K562 (cell line): Measurements from ENCODE around the gene WDR70. TPM values are rescaled to one million over a fixed set of nuclear protein-coding genes. Genes with fewer than 3 reads are reported as not detected.

Experiments used
- CBX3 ChIP-seq, 2 experiments: IDR thresholded peaks; 1 replicate in 1 of 2; 2 replicates in 1 of 2; pipeline ENCODE4 v1.6.1; 2012; ENCODE audit warnings: inconsistent platforms in 2 of 2, low read length in 2 of 2, borderline replicate concordance in 1 of 2, control low read depth in 1 of 2
- DEAF1 ChIP-seq: fragments of 450-650 bp; formaldehyde crosslinking; IDR thresholded peaks from 2 replicates; pipeline ENCODE4 v1.4.0; 2020; ENCODE audit warnings: mild to moderate bottlenecking, moderate library complexity
- FOXK1 ChIP-seq: sonication (generic); formaldehyde crosslinking; IDR thresholded peaks from 2 replicates; pipeline ENCODE4 v1.8.0; 2022; ENCODE audit warnings: missing genetic modification reagents, mild to moderate bottlenecking, borderline replicate concordance
- FOXP1 ChIP-seq: sonication (generic); formaldehyde crosslinking; IDR thresholded peaks from 2 replicates; pipeline ENCODE4 v1.8.0; 2022; ENCODE audit warnings: mild to moderate bottlenecking, missing genetic modification reagents
- KDM1A ChIP-seq, 2 experiments: fragments of 450-650 bp; IDR thresholded peaks; 2 replicates each; pipeline ENCODE4 v1.6.1; 2016; ENCODE audit warnings: mild to moderate bottlenecking in 2 of 2
- KDM2B ChIP-seq: fragments of 250-450 bp; sonication (Bioruptor Pico); IDR thresholded peaks from 2 replicates; pipeline ENCODE4 v1.8.0; 2021; ENCODE audit warnings: mild to moderate bottlenecking, moderate library complexity
- MBD1 ChIP-seq: fragments of 250-450 bp; sonication (Bioruptor Pico); IDR thresholded peaks from 2 replicates; pipeline ENCODE4 v1.8.0; 2022; ENCODE audit warnings: inconsistent platforms
- PCBP1 ChIP-seq: fragments of 200-400 bp; formaldehyde crosslinking; IDR thresholded peaks from 2 replicates; pipeline ENCODE4 v1.6.1; 2018; ENCODE audit warnings: mild to moderate bottlenecking, low read depth, low read length; ENCODE audit not compliant: poor library complexity, severe bottlenecking
- POLR3A ChIP-seq: IDR thresholded peaks from 2 replicates; pipeline ENCODE4 v1.6.1; 2011; ENCODE audit warnings: borderline replicate concordance, mild to moderate bottlenecking, moderate library complexity; ENCODE audit not compliant: insufficient read length, insufficient read depth; ENCODE audit errors: extremely low read depth
- SIRT6 ChIP-seq: IDR thresholded peaks from one replicate; pipeline ENCODE4 v1.6.1; 2012; ENCODE audit warnings: low read depth, mild to moderate bottlenecking, control low read depth, inconsistent platforms, low read length, moderate library complexity
- SREBF1 ChIP-seq: fragments of 150-350 bp; IDR thresholded peaks from 2 replicates; pipeline ENCODE4 v1.6.1; 2014; ENCODE audit warnings: antibody characterized with exemption, low read depth, low read length, borderline replicate concordance
- U2AF1 ChIP-seq: fragments of 200-400 bp; formaldehyde crosslinking; optimal IDR thresholded peaks from 2 replicates; pipeline ENCODE3; 2017; ENCODE audit warnings: mild to moderate bottlenecking, low read depth, low read length, moderate library complexity
- polyA plus RNA-seq, 8 experiments: library from polyadenylated mRNA; depleted of rRNA in 4 of 8; stranded (reverse) in 5 of 8; unstranded in 3 of 8; fragments of >200 nt; fragmentation: Nextera tagmentation in 2 of 8; fragmentation: Illumina TruSeq in 1 of 8; extraction: Ambion mirVana in 2 of 8; extraction: Trizol in 1 of 8; gene quantifications; 2 replicates each; pipeline versions ENCODE4 v1.2.1 to v1.2.3, GENCODE V29; 2011 to 2014; ENCODE audit warnings: inconsistent platforms in 1 of 8, missing spikeins in 1 of 8
- total RNA-seq, 7 experiments: library from RNA; depleted of rRNA in 6 of 7; stranded (reverse); fragments of >200 nt in 6 of 7; fragmentation: Illumina TruSeq in 2 of 7; extraction: Trizol in 2 of 7; gene quantifications; 2 replicates each; pipeline versions ENCODE4 v1.2.1 to v1.2.3, GENCODE V29; 2011 to 2021; ENCODE audit warnings: low replicate concordance in 1 of 7
- TF ChIP-seq, protein P1 (sequence below): fragments of 250-450 bp; sonication (Bioruptor Pico); IDR thresholded peaks from 2 replicates; pipeline ENCODE4 v1.8.0; 2022; ENCODE audit warnings: inconsistent platforms, mild to moderate bottlenecking, moderate library complexity, borderline replicate concordance
- TF ChIP-seq, protein P2 (sequence below): fragments of 450-650 bp; IDR thresholded peaks from 2 replicates; pipeline ENCODE4 v1.6.1; 2016; ENCODE audit warnings: borderline replicate concordance
- TF ChIP-seq, protein P3 (sequence below): fragments of 450-650 bp; formaldehyde crosslinking; IDR thresholded peaks from 2 replicates; pipeline ENCODE4 v1.4.0; 2022; ENCODE audit warnings: missing genetic modification characterization
- TF ChIP-seq, protein P4 (sequence below): fragments of 450-650 bp; IDR thresholded peaks from one replicate; pipeline ENCODE4 v1.6.1; 2018; ENCODE audit warnings: mild to moderate bottlenecking, moderate library complexity; ENCODE audit not compliant: partially characterized antibody

Gene WDR70
- total and polyA plus RNA-seq, 9 of the 15 experiments (the other 6 are each of a cell fraction or from before 2014, with no cell fraction given), result 16.8 to 46.6 (median 38.8) TPM

DNA sequence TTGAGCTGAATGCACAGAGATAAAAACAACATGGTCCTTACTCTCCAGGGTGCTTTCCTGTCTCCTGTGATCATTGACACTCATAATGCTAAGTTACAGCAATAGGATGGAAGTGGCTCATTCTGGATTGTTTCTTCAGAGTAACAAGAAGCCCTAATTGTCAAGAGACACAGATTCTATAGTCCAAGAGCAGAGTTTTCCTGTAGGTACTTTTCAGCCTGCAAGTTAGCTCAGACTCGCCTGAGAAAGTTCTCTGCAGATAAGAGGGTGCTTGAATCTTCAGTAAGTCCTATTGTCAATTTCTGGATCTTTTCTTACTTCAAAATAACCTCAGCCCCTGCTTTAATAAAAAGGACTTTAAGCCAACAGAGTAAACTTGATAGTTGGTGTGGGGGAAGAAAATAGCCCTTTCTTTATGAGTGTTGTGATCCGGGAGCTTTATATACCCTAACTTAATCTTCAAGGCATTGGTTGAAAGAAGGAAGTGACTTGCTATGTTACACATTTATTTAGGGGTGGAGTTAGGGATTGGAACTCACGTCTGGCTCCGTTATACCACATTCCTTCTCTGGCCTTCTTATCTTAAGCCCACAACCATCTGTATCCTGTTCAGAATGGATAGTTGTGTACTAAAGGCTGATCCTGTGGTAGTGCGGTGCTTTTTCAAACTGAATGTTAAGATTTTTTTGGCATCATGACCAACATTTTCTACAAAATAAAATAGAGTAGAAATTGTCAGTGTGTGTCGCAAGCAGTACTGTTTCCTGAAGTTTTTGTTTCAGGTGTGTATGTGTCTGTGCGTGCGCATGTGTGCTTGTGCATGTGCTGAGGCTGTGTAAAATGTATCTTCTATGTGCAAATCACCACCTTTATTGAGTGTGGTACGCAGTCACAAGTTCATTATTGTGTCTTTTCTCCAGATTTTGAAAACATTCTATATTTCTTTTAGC lies 173.9 kb downstream of the WDR70 start (continued):
- TF ChIP-seq, protein P1, sequence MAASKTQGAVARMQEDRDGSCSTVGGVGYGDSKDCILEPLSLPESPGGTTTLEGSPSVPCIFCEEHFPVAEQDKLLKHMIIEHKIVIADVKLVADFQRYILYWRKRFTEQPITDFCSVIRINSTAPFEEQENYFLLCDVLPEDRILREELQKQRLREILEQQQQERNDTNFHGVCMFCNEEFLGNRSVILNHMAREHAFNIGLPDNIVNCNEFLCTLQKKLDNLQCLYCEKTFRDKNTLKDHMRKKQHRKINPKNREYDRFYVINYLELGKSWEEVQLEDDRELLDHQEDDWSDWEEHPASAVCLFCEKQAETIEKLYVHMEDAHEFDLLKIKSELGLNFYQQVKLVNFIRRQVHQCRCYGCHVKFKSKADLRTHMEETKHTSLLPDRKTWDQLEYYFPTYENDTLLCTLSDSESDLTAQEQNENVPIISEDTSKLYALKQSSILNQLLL (CRISPR knock-in tag), result no peak
- TF ChIP-seq MBD1 (CRISPR knock-in tag) (no peak), PCBP1 (no peak), POLR3A (no peak), KDM2B (CRISPR knock-in tag) (no peak), KDM1A (IDR thresholded peaks at IDR 0.05) (peak; percentile 98 to 99), U2AF1 (no peak), SREBF1 (no peak), FOXK1 (CRISPR knock-in tag) (no peak), DEAF1 (no peak), CBX3 (IDR thresholded peaks at IDR 0.05; ENCODE audit: borderline replicate concordance in 1 of 2, low read length in 2 of 2) (peak in 1 of 2 experiments; percentile 94; a peak in 2 of 3 replicates), SIRT6 (no peak), FOXP1 (CRISPR knock-in tag) (no peak)
- TF ChIP-seq, protein P2, sequence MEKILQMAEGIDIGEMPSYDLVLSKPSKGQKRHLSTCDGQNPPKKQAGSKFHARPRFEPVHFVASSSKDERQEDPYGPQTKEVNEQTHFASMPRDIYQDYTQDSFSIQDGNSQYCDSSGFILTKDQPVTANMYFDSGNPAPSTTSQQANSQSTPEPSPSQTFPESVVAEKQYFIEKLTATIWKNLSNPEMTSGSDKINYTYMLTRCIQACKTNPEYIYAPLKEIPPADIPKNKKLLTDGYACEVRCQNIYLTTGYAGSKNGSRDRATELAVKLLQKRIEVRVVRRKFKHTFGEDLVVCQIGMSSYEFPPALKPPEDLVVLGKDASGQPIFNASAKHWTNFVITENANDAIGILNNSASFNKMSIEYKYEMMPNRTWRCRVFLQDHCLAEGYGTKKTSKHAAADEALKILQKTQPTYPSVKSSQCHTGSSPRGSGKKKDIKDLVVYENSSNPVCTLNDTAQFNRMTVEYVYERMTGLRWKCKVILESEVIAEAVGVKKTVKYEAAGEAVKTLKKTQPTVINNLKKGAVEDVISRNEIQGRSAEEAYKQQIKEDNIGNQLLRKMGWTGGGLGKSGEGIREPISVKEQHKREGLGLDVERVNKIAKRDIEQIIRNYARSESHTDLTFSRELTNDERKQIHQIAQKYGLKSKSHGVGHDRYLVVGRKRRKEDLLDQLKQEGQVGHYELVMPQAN, result no peak
- TF ChIP-seq, protein P3, sequence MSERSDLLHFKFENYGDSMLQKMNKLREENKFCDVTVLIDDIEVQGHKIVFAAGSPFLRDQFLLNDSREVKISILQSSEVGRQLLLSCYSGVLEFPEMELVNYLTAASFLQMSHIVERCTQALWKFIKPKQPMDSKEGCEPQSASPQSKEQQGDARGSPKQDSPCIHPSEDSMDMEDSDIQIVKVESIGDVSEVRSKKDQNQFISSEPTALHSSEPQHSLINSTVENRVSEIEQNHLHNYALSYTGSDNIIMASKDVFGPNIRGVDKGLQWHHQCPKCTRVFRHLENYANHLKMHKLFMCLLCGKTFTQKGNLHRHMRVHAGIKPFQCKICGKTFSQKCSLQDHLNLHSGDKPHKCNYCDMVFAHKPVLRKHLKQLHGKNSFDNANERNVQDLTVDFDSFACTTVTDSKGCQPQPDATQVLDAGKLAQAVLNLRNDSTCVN, result no peak
- TF ChIP-seq, protein P4, sequence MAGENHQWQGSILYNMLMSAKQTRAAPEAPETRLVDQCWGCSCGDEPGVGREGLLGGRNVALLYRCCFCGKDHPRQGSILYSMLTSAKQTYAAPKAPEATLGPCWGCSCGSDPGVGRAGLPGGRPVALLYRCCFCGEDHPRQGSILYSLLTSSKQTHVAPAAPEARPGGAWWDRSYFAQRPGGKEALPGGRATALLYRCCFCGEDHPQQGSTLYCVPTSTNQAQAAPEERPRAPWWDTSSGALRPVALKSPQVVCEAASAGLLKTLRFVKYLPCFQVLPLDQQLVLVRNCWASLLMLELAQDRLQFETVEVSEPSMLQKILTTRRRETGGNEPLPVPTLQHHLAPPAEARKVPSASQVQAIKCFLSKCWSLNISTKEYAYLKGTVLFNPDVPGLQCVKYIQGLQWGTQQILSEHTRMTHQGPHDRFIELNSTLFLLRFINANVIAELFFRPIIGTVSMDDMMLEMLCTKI, result no peak
